Right atrium auricular region (tissue), 2 donors: ENCODE measurements around the gene NUMBL. TPM values are rescaled to one million over a fixed set of nuclear protein-coding genes. Genes with fewer than 3 reads are reported as not detected.
"Not testable (repeated sequence)": the region's sequence is repeated elsewhere in the genome, so short reads cannot be mapped to it uniquely, and the experiment has no call there.

Experiments
- DNase-seq: peaks from one replicate; pipeline ENCODE4 v3.0.0-alpha.2; 2019; ENCODE audit warnings: low spot score
- H3K27ac ChIP-seq, 2 donors: fragments of 200-600 bp; sonication (generic); 1 replicate in 1 of 2; 2 replicates in 1 of 2; pipeline ENCODE4 v1.5.1; 2016 to 2019
- H3K27me3 ChIP-seq, 2 donors: fragments of 200-600 bp; sonication (generic); one replicate each; pipeline versions ENCODE4 v1.5.1 to v1.6.0; 2017 to 2019
- H3K36me3 ChIP-seq: fragments of 200-600 bp; sonication (generic); one replicate; pipeline ENCODE4 v1.5.1; 2016
- H3K4me1 ChIP-seq, 2 donors: fragments of 200-600 bp; sonication (generic); one replicate each; pipeline versions ENCODE4 v1.5.1 to v1.6.0; 2017 to 2019
- H3K4me3 ChIP-seq, 2 donors: fragments of 200-600 bp; sonication (generic); 1 replicate in 1 of 2; 2 replicates in 1 of 2; pipeline ENCODE4 v1.5.1; 2017 to 2019; ENCODE audit warnings: mild to moderate bottlenecking in 1 of 2, moderate library complexity in 1 of 2
- H3K9me3 ChIP-seq, 2 donors: fragments of 200-600 bp; sonication (generic); one replicate each; pipeline ENCODE4 v1.5.1; 2019
- total RNA-seq, 2 donors: library from RNA; depleted of rRNA; stranded (reverse); fragments of >200 nt; gene quantifications; one replicate each; pipeline ENCODE4 v1.1.0, GENCODE V29; 2016
- TF ChIP-seq, protein P1 (sequence below), 2 donors: fragments of 200-600 bp; sonication (generic); IDR thresholded peaks; one replicate each; pipeline ENCODE4 v1.5.1; 2019; ENCODE audit warnings: antibody characterized with exemption in 2 of 2

Gene NUMBL
- total RNA-seq, 2 donors from 2014 or later, result 11.2 to 28.1 TPM

DNA sequence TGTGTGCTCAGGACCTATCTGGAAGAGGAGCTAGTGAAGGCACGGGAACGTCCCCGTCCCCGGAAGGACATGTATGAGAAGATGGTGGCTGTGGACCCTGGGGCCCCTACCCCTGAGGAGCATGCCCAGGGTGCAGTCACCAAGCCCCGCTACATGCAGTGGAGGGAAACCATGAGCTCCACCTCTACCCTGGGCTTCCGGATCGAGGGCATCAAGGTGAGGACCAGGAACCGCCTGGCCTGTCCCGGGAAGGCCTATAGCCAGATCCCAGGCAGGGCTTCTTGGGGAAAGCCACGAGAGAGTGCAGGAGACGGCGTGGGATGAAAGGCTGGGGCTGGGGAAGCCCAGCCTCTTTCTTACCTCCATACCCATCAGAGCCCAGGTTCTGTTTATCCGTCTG, 42.7 kb upstream of the NUMBL start:
- H3K27me3 ChIP-seq, result no peaks in the 10 kb centered on the region
- TF ChIP-seq, protein P1, sequence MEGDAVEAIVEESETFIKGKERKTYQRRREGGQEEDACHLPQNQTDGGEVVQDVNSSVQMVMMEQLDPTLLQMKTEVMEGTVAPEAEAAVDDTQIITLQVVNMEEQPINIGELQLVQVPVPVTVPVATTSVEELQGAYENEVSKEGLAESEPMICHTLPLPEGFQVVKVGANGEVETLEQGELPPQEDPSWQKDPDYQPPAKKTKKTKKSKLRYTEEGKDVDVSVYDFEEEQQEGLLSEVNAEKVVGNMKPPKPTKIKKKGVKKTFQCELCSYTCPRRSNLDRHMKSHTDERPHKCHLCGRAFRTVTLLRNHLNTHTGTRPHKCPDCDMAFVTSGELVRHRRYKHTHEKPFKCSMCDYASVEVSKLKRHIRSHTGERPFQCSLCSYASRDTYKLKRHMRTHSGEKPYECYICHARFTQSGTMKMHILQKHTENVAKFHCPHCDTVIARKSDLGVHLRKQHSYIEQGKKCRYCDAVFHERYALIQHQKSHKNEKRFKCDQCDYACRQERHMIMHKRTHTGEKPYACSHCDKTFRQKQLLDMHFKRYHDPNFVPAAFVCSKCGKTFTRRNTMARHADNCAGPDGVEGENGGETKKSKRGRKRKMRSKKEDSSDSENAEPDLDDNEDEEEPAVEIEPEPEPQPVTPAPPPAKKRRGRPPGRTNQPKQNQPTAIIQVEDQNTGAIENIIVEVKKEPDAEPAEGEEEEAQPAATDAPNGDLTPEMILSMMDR (IDR thresholded peaks at IDR 0.05), result no peak
- H3K4me3 ChIP-seq, result no peak overlapping the region
- no peak overlapping the region for H3K27ac ChIP-seq
- peaks cover 97% of the 10 kb centered on the region for H3K36me3 ChIP-seq
- no peaks in the 10 kb centered on the region for H3K9me3 ChIP-seq
- no peaks in the 10 kb centered on the region for H3K4me1 ChIP-seq
- no peak for DNase-seq

GRCh38 chr19:40732304-40732703, 41.9 kb upstream of the NUMBL start:
- H3K27ac ChIP-seq, H3K9me3 ChIP-seq, H3K4me3 ChIP-seq, DNase-seq, H3K4me1 ChIP-seq, H3K27me3 ChIP-seq: not testable (repeated sequence)
- H3K36me3 ChIP-seq, result peaks cover 99% of the 10 kb centered on the region

- not testable (repeated sequence) for H3K27me3 ChIP-seq, H3K27ac ChIP-seq, H3K4me3 ChIP-seq, H3K9me3 ChIP-seq, DNase-seq, H3K4me1 ChIP-seq
- peaks cover 99% of the 10 kb centered on the region for H3K36me3 ChIP-seq
These were observed 39.6 kb upstream of the NUMBL start for GRCh38 chr19:40730065-40730464.

DNA sequence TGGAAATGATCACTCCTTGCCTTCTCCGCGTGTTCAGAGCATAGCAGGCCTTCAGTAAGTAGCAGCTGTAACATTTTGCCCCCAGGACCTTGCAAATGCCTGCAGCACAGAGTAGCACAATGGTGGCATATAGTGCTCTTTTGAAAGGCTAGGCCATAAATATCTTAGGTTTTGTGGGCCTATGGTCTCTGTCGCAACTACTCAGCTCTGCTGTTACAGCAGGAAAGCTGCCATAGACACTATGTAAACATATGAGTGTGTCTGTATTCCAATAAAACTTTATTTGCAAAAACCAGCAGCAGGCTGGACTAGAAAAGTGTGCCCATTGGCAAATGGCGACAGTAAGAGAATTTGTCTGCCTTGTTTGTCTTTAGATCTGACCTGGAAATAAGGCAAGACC, 35.8 kb upstream of the NUMBL start:
- DNase-seq, result no peak
- H3K4me1 ChIP-seq, result peaks cover 0 to 11% of the 10 kb centered on the region in 2 donors
- peaks cover 79% of the 10 kb centered on the region for H3K36me3 ChIP-seq
- TF ChIP-seq, protein P1 (IDR thresholded peaks at IDR 0.05), result no peak
- no peaks in the 10 kb centered on the region for H3K9me3 ChIP-seq
- no peak overlapping the region for H3K27ac ChIP-seq
- H3K4me3 ChIP-seq, result no peak overlapping the region
- no peaks in the 10 kb centered on the region for H3K27me3 ChIP-seq

GRCh38 chr19:40724855-40725254, 34.4 kb upstream of the NUMBL start:
- no peak for DNase-seq
- Histone ChIP-seq H3K4me3 (no peak overlapping the region), H3K9me3 (no peaks in the 10 kb centered on the region), H3K27ac (no peak overlapping the region), H3K27me3 (no peaks in the 10 kb centered on the region), H3K36me3 (peaks cover 65% of the 10 kb centered on the region), H3K4me1 (peaks cover 0 to 25% of the 10 kb centered on the region in 2 donors)
- TF ChIP-seq, protein P1 (IDR thresholded peaks at IDR 0.05), result no peak

DNA sequence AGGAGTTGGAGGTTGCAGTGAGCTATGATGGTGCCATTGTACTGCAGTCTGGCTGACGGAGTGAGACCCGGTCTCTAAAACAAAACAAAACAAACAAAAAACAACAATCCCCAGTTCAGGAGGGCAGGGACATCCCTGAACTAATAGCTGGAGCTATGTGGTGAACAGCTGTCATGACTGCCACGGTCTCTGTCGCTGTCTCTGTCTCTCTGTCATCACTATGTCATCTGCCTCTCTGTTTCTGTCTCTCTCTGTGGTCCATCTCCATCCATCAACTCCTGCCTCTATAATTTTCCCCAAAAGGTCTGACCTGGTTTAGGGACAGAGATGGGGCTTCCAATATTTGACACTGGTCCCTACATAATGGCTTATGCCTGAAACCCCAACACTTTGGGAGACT, 33.9 kb upstream of the NUMBL start:
- no peak for DNase-seq
- Histone ChIP-seq H3K9me3 (no peaks in the 10 kb centered on the region), H3K27me3 (no peaks in the 10 kb centered on the region), H3K4me3 (no peak overlapping the region), H3K36me3 (peaks cover 60% of the 10 kb centered on the region), H3K4me1 (peaks cover 0 to 31% of the 10 kb centered on the region in 2 donors), H3K27ac (no peak overlapping the region)
- TF ChIP-seq, protein P1 (IDR thresholded peaks at IDR 0.05), result no peak

- TF ChIP-seq, protein P1 (IDR thresholded peaks at IDR 0.05), result no peak
- Histone ChIP-seq H3K4me3 (no peak overlapping the region), H3K27me3 (no peaks in the 10 kb centered on the region), H3K9me3 (no peaks in the 10 kb centered on the region), H3K4me1 (peaks cover 0 to 34% of the 10 kb centered on the region in 2 donors), H3K36me3 (peaks cover 54% of the 10 kb centered on the region), H3K27ac (no peak overlapping the region)
- DNase-seq, result no peak
These were observed 33.3 kb upstream of the NUMBL start for GRCh38 chr19:40723661-40724254.
